NCI-H748 treated with DMSO at 0.1 percent for 48 hours (cell line): ENCODE data around the gene NUS1.
"Not testable (repeated sequence)": the region's sequence is repeated elsewhere in the genome, so short reads cannot be mapped to it uniquely, and the experiment has no call there.

Experiments used
- DNase-seq: peaks from one replicate; lab custom pipeline; 2025; lab: John Stamatoyannopoulos, UW

The NUS1 gene

DNA sequence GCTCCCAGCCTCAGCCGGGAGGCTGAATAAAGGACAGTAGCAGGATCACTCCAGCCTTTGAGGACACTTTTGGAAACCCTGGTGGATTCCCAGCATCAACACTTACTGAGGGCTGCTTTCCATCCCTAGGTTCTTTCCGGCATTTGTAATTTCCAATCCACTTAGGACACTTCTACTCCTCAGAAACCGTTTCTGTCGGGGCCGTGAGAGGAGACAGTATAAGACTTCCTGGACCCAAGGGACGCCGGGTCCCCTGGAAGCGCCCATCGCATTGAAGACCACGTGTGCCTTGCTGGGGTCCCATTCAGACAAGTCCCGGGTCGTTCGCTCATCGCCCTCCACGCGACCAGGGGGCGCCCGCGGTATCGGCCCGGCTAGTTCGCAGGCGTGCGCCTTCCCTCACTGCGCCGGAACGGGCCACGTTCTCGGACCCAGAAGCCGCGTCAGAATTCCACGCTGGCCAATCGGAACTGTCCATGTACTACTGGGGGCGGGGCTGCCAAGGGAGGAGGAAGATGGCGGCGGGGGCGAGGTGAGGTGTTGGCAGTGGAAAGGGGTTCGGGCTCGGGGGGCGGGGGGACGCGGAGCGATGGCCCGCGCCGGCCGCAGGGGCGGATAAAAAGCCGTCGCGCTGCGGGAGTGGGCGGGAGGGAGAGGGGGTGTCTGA, at the start of gene NUS1:
TSS of gene NUS1 (plus strand) at position 479 of the 667 bp plus-strand sequence. CDS start 202 bp downstream, outside the sequence.
- DNase-seq, result peak; percentile 86

DNA sequence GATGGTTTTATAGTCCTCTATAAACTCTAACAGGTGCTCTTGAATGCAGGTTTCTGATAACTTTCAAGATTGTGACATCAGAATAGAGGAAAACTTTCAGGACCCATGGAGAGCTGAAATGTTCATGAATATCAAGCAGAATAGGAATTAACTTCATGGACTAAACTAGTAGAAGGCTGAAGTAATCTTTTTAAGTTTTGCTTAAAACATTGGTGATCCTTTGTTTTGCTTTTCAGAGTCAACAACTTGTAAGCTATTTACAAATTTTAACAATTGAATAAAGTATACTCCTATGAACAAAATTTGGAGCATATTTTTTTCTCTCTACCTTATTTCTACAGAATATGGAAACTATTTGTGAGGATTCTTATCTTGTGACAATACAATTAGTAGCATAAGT, 47.7 kb upstream of the NUS1 start:
- no peak for DNase-seq

DNA sequence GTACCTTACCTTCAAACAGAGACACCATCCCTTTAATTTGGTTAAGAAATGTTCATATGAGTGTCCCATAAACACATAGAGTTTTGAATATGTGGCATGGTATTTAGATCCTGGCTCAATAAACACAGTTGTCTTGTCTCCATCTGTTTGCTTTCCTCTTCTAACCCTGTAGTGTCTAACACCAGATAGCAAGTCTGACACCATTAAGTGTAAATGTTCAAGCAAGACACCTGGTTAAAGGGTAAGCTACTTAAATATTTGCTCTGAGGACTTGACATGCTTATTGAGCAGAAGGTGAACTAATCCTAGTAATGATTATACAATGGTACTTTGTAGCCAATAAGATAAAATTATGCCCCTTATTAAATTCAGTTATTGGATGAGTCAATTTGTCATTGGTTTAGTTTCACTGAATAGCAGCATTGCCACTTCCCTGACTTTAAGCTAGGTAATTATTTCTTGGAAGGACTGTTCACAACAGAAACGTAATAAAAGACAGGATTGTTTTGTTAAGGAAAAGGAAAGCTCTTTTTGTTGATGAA, 46.1 kb upstream of the NUS1 start:
- DNase-seq, result no peak

DNA sequence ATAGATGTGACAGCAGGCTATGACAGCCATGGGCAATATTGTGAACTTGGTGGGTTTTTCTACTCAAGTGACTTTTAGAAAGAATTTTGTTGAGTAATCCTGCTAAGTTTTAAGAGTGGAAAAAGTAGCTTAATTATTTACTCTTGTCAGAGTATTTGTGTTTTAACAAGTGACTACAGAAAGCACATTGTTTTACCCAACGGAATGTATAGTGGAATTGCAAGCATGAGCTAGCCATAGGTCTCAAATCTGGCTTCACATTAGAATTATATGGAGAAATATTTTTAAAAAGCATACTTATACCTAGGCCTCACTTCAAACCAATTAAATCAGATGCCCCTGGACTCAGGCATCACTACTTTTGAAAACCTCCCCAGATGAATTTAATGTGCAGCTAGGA, 37.5 kb upstream of the NUS1 start:
- DNase-seq, result no peak

DNA sequence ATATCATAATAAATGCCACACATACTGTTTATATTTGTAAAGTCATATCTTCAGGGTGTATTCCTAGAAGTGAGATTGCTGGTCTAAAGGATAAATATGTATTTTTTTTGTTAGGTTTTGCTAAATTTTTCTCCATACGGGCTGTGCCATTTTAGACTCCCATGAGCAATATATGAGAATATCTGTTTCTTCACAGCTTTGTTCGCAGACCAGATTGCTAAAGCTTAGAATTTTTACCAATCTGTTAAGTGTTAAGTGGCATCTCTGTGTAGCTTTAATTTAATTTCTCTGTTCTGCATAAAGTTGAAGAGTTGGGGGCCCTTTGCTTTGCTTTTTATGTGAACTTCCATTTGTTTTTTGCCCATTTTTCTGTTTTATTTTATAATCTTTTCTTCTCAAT, 32.3 kb upstream of the NUS1 start:
- no peak for DNase-seq

DNA sequence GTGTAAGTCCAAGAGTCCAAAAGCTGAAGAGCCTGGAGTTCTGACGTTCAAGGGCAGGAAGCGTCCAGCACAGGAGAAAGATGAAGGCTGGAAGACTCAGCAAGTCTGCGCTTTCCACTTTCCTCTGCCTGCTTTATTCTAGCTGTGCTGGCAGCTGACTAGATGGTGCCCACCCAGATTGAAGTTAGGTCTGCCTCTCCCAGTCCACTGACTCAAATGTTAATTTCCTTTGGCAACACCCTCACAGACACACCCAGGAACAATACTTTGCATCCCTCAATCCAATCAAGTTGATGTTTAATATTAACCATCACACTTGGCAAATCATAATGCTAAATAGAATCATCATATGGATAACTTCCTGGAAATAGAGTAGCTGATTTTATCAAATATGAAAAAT, 23.3 kb upstream of the NUS1 start:
- not testable (repeated sequence) for DNase-seq

DNA sequence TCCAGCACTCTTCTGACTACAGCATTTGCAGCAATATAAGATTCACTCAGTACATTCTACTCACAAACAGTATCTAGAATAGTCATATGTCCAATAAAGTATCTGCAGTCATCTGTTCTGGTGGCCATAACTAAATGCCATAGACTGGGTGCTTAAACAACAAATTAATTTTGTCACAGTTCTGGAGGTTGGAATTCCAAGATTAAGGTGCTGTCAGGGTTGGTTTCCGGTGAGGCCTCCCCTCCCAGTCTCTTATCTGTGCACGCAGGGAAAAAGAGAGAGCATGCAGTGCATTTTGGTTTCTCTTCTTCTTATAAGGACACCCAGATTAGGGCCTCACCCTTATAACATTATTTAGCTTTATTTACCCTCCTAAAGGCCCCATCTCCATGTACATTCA, 21.3 kb upstream of the NUS1 start:
- no peak for DNase-seq

DNA sequence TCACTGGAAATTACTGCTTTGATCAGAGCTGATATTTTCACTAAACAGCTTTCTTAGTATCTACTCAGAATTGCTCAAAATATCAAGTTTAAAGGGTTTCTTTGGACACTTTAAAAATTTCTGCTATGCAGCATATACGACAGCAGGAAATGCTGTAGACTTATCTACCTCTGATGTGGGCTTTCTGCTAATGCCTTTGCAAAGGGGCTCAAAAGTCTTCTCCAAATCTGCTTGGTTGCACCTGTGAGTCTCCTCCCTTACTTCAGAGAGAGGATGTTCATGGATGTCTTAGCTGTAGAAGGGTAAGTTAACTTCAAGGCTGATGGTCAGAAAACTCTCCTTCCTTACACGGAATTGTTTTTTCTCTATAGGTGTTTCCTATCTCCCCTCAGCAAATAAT, 19.9 kb upstream of the NUS1 start:
- DNase-seq, result no peak

DNA sequence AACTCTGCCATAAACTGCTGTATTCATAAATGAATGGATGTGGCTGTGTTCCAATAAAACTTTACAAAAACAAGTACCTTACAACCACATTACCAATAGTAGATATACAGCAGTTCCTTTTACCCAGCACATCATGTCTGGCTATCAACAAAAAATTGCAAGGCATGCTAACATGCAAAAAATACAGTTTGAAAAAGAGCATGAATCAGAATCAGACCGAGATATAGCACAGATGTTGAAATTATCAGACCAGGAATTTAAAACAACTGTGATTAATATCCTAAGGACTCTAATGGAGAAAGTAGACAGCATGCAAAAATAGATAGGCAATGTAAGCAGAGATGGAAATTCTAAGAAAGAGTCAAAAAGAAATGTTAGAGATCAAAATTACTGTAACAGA, 8.4 kb upstream of the NUS1 start:
- no peak for DNase-seq

DNA sequence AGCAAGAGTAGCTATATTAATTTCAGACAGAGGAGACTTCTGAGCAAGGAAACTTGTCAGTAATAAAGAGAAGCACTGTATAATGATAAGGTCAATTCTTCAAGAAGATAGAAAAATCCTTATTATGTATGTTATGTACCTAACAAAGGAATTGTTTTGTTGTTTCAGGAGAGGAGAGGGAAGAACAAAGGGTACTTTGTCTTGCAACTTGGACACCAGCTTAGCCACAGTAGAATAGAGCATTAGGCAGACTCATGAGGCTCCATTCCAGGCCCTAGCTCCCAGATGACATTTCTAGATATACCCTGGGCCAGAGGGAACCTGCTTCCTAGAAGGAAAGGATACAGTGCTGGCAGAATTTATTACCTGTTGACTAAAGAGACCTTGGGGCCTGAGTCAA, 6.5 kb upstream of the NUS1 start:
- no peak for DNase-seq

DNA sequence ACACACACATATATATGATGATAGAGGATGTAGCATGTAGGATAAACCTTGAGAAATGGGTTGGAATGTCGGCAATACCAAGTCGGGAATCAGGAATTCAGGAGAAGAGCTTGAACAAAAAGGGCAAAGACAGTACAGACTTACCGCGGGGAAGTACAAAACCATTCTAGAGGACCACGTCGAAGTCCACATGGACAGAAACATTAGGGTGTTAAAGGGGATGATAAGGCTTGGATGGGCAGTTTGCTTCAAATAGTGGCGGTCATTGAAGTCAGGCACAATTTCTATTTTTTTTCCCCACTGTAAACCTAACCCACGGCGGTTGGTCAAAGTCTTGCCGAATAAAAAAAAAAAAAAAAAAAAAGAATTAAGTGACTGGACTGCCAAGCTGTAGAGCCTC, 766 bp upstream of the NUS1 start:
- DNase-seq, result no peak

DNA sequence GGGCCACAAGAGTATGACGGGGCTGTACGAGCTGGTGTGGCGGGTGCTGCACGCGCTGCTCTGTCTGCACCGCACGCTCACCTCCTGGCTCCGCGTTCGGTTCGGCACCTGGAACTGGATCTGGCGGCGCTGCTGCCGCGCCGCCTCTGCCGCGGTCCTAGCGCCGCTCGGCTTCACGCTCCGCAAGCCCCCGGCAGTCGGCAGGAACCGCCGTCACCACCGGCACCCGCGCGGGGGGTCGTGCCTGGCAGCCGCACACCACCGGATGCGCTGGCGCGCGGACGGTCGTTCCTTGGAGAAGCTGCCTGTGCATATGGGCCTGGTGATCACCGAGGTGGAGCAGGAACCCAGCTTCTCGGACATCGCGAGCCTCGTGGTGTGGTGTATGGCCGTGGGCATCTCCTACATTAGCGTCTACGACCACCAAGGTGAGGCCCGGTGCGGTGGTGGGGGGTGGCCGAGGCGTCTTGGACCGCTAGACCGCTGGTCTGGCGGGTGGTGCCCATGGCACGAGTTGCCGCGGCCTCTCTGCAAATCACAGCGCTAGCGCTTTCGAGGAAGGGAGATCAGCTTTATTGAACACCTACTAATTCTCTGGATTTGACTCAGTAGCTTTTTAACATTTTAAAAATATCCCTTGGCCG, 511 bp downstream of the NUS1 start:
- not testable (repeated sequence) for DNase-seq

DNA sequence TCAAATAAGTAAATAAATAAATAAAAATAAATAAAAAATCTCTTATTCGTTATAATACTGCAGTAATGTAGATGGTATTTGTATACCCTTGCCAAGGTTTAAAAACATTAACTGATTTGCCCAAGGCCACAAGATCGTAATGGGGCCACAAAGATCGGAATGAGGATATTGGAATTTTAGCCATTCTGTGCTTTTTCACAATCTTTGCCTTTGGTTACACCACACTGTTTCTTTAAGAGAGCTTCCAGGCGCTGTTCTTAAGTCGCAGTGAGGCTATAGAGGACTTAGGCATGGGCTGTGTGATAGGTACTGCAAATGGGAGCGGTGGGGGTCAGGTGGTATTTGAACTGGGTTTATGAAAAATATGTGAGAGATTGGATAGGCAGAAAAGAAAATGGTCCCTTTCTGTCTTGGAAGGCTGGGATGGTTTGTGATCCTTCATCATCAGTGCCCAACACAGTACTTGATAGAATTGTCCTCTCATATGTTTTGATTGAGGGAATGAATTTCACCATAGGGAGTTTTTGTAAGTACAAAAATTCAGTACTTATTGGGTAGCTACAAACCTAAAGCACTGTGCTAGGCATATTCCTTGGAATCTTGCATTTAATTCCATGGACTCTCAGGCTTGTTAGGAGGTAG, 1.4 kb downstream of the NUS1 start:
- DNase-seq, result no peak

DNA sequence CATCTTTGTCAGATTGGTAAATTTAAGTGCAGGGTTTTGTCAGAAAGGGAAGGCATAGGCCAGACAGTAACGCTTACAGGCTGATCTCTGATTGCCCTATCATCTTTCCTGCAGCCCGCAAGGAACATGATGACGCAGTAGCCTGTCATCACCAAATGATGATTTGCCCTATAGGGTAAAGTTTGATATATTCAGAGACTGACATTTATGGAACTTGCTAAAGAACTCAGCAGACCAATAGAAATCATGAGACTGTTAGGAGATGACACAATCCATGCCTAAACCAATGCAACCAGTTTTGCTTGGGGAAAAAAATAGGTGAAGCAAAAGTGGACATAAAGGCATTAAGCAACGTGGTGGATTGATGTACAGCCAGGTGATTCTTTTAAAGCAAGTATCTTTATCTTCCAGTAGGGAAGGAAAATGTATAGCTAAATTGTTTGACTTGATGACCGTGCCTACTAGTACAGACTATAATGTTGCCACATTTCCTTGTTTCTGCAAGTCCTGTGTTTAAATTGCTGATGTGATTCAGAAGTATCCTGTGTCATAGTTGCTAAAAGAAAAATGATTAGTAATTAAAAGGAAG, 2.4 kb downstream of the NUS1 start:
- DNase-seq, result no peak

DNA sequence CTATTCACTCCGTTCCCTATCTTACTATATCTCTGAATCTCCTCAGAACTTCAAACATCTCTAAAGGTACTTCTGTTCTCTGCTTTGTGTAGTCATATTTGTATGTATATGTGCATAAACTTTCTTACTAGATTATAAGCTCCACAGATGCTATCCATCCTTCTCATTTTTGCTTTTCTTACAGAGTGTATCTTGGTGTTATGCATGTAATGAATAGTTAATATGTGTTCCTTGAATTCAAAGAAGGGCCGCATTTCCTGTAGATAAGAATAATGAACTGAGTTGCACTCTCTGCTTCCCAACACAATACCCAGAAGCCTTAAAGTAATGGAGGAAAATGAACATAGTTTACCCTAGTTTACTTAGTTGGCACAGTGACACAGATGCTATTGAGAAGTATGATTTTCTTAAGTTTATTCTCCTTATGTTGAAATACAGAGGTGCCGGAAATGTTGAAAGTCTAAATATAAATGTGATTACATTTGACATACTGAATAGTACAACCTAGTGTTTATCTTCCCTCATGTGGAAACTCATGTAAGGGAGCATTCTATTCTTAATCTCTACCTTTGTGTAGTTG, 6.0 kb downstream of the NUS1 start:
- DNase-seq, result no peak

DNA sequence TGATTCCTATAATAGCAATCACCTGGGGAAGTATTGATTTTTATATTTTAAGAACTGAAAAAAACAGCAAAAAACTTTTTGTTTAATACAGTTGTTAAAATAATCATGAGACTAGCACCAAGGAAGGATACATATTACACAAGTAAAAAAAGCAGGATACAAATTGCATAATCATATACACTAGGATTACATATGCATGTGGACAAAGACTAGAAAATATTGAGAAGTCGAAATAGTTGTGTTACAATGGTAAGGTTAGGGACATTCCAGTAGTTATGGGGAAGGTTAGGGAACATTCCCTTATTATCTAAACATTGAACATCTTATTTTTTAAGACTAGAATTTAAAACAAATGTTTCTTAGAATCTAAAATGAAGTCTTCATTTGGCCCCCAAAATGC, 9.5 kb downstream of the NUS1 start:
- no peak for DNase-seq

DNA sequence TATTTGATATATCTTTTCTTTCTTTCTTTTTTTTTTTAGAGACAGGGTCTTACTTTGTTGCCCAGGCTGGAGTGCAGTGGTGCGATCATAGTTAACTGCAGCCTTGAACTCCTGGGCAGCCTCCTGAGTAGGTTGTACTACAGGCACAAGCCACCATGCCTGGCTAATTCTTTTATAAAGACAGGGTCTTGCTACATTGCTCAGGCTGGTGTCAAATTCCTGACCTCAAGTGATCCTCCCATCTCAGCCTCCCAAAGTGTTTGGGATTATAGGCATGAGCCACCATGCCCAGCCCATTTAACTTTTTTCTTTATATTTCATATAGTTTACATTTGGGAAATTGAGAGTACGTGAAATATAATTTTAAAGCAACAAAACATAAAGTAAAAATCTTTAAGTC, 10.1 kb downstream of the NUS1 start:
- DNase-seq, result no peak

DNA sequence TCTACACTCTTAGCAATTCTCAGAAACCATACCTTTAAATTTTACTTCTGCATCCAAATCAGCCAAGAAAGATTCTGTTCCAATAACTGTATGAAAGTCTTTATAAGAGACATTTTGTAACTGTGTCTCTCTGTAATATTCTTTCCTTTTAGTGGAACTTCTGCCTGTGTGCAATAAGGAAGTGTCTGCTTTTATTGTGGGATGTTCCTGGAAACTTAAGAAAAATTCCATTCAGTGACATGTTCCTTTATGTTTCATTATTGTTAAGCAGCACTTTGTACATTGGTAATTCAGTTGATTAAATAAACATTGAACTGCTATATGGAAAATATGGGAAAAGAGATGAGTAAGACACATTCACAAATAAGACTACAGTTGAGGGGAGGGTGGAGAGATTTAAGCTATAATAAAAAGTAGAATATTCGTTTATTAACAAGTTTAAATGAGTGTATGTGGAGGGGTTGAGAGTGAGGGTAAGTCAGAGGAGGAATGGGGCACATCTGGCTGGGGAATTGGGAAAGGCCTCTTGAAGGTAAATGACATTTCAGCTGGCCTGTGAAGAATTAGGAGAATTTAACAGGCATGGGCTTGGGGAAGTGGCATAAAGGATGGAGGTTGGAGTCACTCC, 11.9 kb downstream of the NUS1 start:
- DNase-seq, result no peak

DNA sequence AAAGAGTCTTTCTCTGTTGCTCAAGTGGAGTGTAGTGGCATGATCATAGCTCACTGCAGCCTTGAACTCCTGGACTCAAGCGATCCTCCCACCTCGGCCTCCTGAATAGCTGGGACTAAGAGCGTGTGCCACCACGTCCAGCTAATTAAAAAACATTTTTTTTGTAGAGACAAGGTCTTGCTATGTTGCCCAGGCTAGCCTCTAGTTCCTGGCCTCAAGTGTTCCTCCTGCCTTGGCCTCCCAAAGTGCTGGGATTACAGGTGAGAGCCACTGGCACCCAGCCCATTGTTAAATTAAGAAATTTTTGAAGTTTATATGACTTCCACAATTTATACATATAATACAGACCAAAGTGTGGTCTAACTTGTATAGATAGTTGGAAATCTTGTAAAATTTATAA, 14.3 kb downstream of the NUS1 start:
- not testable (repeated sequence) for DNase-seq

DNA sequence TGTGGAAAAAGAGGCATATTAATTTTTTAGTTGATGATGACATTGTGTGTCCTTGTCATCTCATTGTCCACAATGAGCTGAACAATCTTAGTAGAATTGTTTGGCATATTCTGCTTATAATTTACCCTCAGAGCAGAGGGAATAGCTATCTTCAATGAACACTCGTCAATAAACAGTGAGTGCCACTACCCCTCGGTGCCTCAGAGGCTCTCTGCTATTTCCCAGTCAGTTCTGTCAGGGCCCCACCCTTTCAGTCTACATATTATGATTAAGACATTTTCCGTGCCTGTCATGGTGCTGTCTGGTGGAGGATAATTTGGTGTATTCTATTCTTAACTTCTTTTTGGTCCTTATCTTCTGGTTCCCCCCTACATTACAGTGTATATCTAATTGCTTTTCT, 31.2 kb downstream of the NUS1 start:
- DNase-seq, result no peak

DNA sequence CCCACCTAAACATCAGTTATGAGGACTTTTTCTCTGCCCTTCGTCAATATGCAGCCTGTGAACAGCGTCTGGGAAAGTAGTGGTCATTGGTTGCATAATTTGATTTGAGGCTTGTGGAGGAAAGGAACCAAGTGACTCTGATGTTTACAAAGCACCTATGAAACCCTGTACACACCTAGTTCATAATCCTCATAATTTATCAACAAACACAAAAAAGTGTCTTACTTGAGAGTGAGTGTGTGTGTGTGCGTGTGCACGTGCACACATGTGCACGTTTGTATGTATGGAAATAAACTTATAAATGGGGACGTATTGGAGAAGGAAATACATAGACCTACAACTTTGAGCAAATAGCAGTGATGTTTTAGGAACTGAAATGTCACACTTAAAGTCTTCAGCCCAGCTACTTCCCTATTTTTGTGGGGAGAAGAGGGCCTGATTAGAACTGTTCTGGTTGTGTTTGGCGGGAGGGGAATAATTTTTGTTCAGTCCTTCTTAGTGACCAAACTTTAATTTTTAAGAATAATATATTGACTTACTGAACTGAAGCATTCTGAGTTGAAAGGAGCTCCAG, 31.8 kb downstream of the NUS1 start:
- DNase-seq, result not testable (repeated sequence)

DNA sequence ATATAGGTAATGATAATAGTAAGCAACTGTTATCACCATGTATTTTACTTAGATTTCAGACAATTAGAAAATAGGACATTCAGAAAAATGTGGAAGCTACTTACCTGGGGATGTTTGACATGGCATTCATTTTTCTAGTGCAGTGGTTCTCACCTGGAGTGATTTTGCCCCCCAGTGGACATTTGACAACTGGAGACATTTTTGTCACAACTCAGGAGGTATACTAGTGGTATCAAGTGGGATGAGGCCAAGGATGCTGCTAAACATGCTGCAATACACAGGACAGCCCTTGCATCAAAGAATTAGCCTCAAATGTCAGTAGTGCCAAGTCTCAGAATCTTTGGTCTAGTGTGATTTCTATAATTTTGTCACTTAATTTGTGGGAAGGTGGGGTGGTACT, 36.1 kb downstream of the NUS1 start:
- DNase-seq, result no peak
